Measurements from ENCODE around the gene DIPK1C. TPM values are rescaled to one million over a fixed set of nuclear protein-coding genes. Genes with fewer than 3 reads are reported as not detected.

DIPK1C gene
- total and polyA plus RNA-seq, 2 experiments from 2014 or later: 0.07 TPM; not detected in 1

GRCh38 chr18:74395006-74395405, 62.1 kb downstream of the DIPK1C start:
- H3K27ac Mint-ChIP-seq: no peak overlapping the region
- H3K27me3 Mint-ChIP-seq (ENCODE audit: insufficient read depth, low read depth, poor library complexity): peaks cover 4% of the 10 kb centered on the region
- H3F3A ChIP-seq (replicated peaks; ENCODE audit: low read depth): no peaks in the 10 kb centered on the region
- no peaks in the 10 kb centered on the region for H4K20me1 ChIP-seq (replicated peaks; ENCODE audit: insufficient read depth)
- no peaks in the 10 kb centered on the region for H3K4me1 ChIP-seq (ENCODE audit: insufficient read depth)
- peaks cover 4% of the 10 kb centered on the region; the same call in 1 of the 3 replicates for H3K4me1 Mint-ChIP-seq
- ATAC-seq (no peak), DNase-seq (ENCODE audit: low spot score) (no peak)
- H3K9me3 Mint-ChIP-seq: no peaks in the 10 kb centered on the region; the same call in 2 of the 3 replicates
- H3K36me3 ChIP-seq (ENCODE audit: insufficient read depth): no peaks in the 10 kb centered on the region
- 0 out of 2 replicates have a peak overlapping the region, but pooled peaks have one; percentile 23 for H2AFZ ChIP-seq
- no peak overlapping the region for H3K27ac ChIP-seq (ENCODE audit: low read depth)
- TF ChIP-seq POLR2AphosphoS5 (IDR thresholded peaks at IDR 0.05; ENCODE audit: low read depth) (no peak), CTCF (conservative IDR thresholded peaks at IDR 0.05; ENCODE audit: low read depth in 2 of 2) (no peak), ZNF114 (CRISPR knock-in tag; IDR thresholded peaks at IDR 0.05) (no peak), ETS1 (IDR thresholded peaks at IDR 0.05) (no peak), ZNF331 (CRISPR knock-in tag; IDR thresholded peaks at IDR 0.05; ENCODE audit: low read depth) (no peak), EZH2phosphoT487 (IDR thresholded peaks at IDR 0.05; ENCODE audit: unreplicated experiment) (no peak), STAT1 (IDR thresholded peaks at IDR 0.05; ENCODE audit: unreplicated experiment) (no peak), REST (IDR thresholded peaks at IDR 0.05; ENCODE audit: unreplicated experiment) (no peak), NANOG (IDR thresholded peaks at IDR 0.05; ENCODE audit: borderline replicate concordance) (no peak), JUNB (IDR thresholded peaks at IDR 0.05; ENCODE audit: unreplicated experiment) (no peak), ZNF462 (CRISPR knock-in tag; IDR thresholded peaks at IDR 0.05) (no peak)
- H3K4me3 Mint-ChIP-seq: no peak overlapping the region
- H3K4me2 ChIP-seq: no peak overlapping the region
- H3K9me2 ChIP-seq (ENCODE audit: insufficient read depth): no peaks in the 10 kb centered on the region
- no peaks in the 10 kb centered on the region for H3K79me2 ChIP-seq (replicated peaks; ENCODE audit: insufficient read depth)
- H3K4me3 ChIP-seq: no peak overlapping the region
- no peaks in the 10 kb centered on the region for H3K27me3 ChIP-seq (ENCODE audit: insufficient read depth)
- no peaks in the 10 kb centered on the region for H3K36me3 Mint-ChIP-seq (ENCODE audit: low read depth)
